ENCODE results near the gene TSPAN14. TPM values are rescaled to one million over a fixed set of nuclear protein-coding genes. Genes with fewer than 3 reads are reported as not detected.

The TSPAN14 gene
- total RNA-seq, 2 experiments from 2014 or later = 17.0 to 33.4 TPM

DNA sequence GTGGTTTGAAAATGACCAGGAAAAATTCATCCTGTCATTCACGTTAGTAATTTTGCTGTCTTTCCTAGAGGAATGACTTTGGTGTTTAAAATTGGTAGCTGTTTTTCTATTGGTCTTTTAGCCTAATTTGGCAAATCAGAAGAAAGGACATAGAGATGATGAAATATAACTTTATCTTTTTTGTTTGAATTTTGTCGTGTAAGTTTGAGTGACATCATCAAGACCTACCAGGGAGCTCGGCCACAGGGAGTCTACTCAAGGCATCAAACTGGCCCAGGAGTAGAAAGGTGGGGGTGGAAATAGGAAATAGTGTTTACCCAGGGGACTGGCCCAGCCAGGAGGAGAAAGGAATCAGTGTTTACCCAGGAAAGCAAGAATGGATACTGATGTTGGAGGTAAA is 21.0 kb upstream of the TSPAN14 start:
- no peak for TF ChIP-seq EZH2phosphoT487 (IDR thresholded peaks at IDR 0.05; ENCODE audit: borderline replicate concordance, low read depth, low read length)
- TF ChIP-seq, protein P1, sequence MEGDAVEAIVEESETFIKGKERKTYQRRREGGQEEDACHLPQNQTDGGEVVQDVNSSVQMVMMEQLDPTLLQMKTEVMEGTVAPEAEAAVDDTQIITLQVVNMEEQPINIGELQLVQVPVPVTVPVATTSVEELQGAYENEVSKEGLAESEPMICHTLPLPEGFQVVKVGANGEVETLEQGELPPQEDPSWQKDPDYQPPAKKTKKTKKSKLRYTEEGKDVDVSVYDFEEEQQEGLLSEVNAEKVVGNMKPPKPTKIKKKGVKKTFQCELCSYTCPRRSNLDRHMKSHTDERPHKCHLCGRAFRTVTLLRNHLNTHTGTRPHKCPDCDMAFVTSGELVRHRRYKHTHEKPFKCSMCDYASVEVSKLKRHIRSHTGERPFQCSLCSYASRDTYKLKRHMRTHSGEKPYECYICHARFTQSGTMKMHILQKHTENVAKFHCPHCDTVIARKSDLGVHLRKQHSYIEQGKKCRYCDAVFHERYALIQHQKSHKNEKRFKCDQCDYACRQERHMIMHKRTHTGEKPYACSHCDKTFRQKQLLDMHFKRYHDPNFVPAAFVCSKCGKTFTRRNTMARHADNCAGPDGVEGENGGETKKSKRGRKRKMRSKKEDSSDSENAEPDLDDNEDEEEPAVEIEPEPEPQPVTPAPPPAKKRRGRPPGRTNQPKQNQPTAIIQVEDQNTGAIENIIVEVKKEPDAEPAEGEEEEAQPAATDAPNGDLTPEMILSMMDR (conservative IDR thresholded peaks at IDR 0.05; ENCODE audit: low read length) = no peak
- H3K4me1 ChIP-seq (ENCODE audit: insufficient read depth, low read length, poor library complexity, severe bottlenecking) = no peaks in the 10 kb centered on the region
- ChIA-PET CTCF (ENCODE audit: unreplicated experiment) (interaction anchor here (1.2 kb wide), 1 partner anchor 11 kb away, joined by 3 read pairs; no protein-coding TSS in a partner anchor), POLR2A (no interaction called here)
- H3K36me3 ChIP-seq (ENCODE audit: insufficient read depth, low read length) = no peaks in the 10 kb centered on the region
- DNase-seq (ENCODE audit: low spot score) = no peak
- no peaks in the 10 kb centered on the region for H4K20me1 ChIP-seq (ENCODE audit: insufficient read depth, low read length)
- H2AFZ ChIP-seq (ENCODE audit: low read length) = no peak overlapping the region
- BruUV-seq (replicated peaks) = no TSS peak
- no peaks in the 10 kb centered on the region for H3K79me2 ChIP-seq (ENCODE audit: insufficient read depth, low read depth, low read length)
- no peak overlapping the region for H3K27ac ChIP-seq (ENCODE audit: low read depth, low read length, poor library complexity, severe bottlenecking)
- H3K9me3 ChIP-seq (ENCODE audit: low read length) = no peaks in the 10 kb centered on the region
- H3K4me3 ChIP-seq (ENCODE audit: low read depth, low read length, poor library complexity, severe bottlenecking) = no peak overlapping the region
- intact Hi-C loops (cut with micrococcal nuclease; ENCODE audit: unreplicated experiment) = no loop called here
- no peak overlapping the region for H3K4me2 ChIP-seq (ENCODE audit: low read length)
- H3K9me2 ChIP-seq (ENCODE audit: insufficient read depth, low read length) = no peaks in the 10 kb centered on the region

- POLR2A ChIA-PET = interaction anchor here (0.8 kb wide), 2 partner anchors 15 to 1192 kb away, joined by 3 to 5 read pairs; no protein-coding TSS in a partner anchor
- intact Hi-C loops (cut with micrococcal nuclease; ENCODE audit: unreplicated experiment) = no loop called here
- no peak overlapping the region for H3K4me2 ChIP-seq (ENCODE audit: low read length)
Observed at GRCh38 chr10:80436446-80437098, 17.5 kb upstream of the TSPAN14 start.

GRCh38 chr10:80437227-80437626 is 16.9 kb upstream of the TSPAN14 start:
- Histone ChIP-seq H3K9me3 (ENCODE audit: low read length) (no peaks in the 10 kb centered on the region), H2AFZ (ENCODE audit: low read length) (no peak overlapping the region), H3K4me1 (ENCODE audit: insufficient read depth, low read length, poor library complexity, severe bottlenecking) (no peaks in the 10 kb centered on the region), H3K9me2 (ENCODE audit: insufficient read depth, low read length) (no peaks in the 10 kb centered on the region), H3K79me2 (ENCODE audit: insufficient read depth, low read depth, low read length) (no peaks in the 10 kb centered on the region), H3K4me2 (ENCODE audit: low read length) (no peak overlapping the region), H3K4me3 (ENCODE audit: low read depth, low read length, poor library complexity, severe bottlenecking) (no peak overlapping the region), H4K20me1 (ENCODE audit: insufficient read depth, low read length) (no peaks in the 10 kb centered on the region), H3K27ac (ENCODE audit: low read depth, low read length, poor library complexity, severe bottlenecking) (no peak overlapping the region), H3K36me3 (ENCODE audit: insufficient read depth, low read length) (no peaks in the 10 kb centered on the region)
- no peak for DNase-seq (ENCODE audit: low spot score)
- intact Hi-C loops (cut with micrococcal nuclease; ENCODE audit: unreplicated experiment) = no loop called here
- BruUV-seq (replicated peaks) = no TSS peak
- ChIA-PET CTCF (ENCODE audit: unreplicated experiment) (no interaction called here), POLR2A (no interaction called here)
- TF ChIP-seq, protein P1 (conservative IDR thresholded peaks at IDR 0.05; ENCODE audit: low read length) = no peak
- TF ChIP-seq EZH2phosphoT487 (IDR thresholded peaks at IDR 0.05; ENCODE audit: borderline replicate concordance, low read depth, low read length) = no peak

More at GRCh38 chr10:80436446-80437098, 17.5 kb upstream of the TSPAN14 start:
- Histone ChIP-seq H3K9me2 (ENCODE audit: insufficient read depth, low read length) (no peaks in the 10 kb centered on the region), H3K79me2 (ENCODE audit: insufficient read depth, low read depth, low read length) (no peaks in the 10 kb centered on the region), H4K20me1 (ENCODE audit: insufficient read depth, low read length) (no peaks in the 10 kb centered on the region), H3K27ac (ENCODE audit: low read depth, low read length, poor library complexity, severe bottlenecking) (no peak overlapping the region), H2AFZ (ENCODE audit: low read length) (no peak overlapping the region), H3K9me3 (ENCODE audit: low read length) (no peaks in the 10 kb centered on the region), H3K4me1 (ENCODE audit: insufficient read depth, low read length, poor library complexity, severe bottlenecking) (no peaks in the 10 kb centered on the region), H3K4me3 (ENCODE audit: low read depth, low read length, poor library complexity, severe bottlenecking) (no peak overlapping the region), H3K36me3 (ENCODE audit: insufficient read depth, low read length) (no peaks in the 10 kb centered on the region)
- no TSS peak for BruUV-seq (replicated peaks)
- no peak for DNase-seq (ENCODE audit: low spot score)
- CTCF ChIA-PET (ENCODE audit: unreplicated experiment) = no interaction called here
- TF ChIP-seq EZH2phosphoT487 (IDR thresholded peaks at IDR 0.05; ENCODE audit: borderline replicate concordance, low read depth, low read length) = no peak
